GM12891 (cell line): Measurements from ENCODE around the gene IRAG1.

ENCODE experiments used
- POLR2A ChIP-seq: IDR thresholded peaks from 2 replicates; pipeline ENCODE4 v1.6.1; 2011; ENCODE audit warnings: low read depth, low read length, control low read depth
- POLR2AphosphoS5 ChIP-seq: IDR thresholded peaks from 2 replicates; pipeline ENCODE4 v1.6.1; 2011; ENCODE audit warnings: low read depth, low read length, control low read depth
- POU2F2 ChIP-seq: IDR thresholded peaks from 2 replicates; pipeline ENCODE4 v1.6.1; 2011; ENCODE audit warnings: low read depth, mild to moderate bottlenecking, control low read depth, low read length, moderate library complexity
- SPI1 ChIP-seq: IDR thresholded peaks from 2 replicates; pipeline ENCODE4 v1.6.1; 2011; ENCODE audit warnings: low read depth, low read length, control low read depth
- TAF1 ChIP-seq: IDR thresholded peaks from 2 replicates; pipeline ENCODE4 v1.6.1; 2011; ENCODE audit warnings: low read depth, low read length, control low read depth

GRCh38 chr11:10648871-10649270, 44.7 kb downstream of the IRAG1 start:
- TF ChIP-seq POLR2A (no peak), POLR2AphosphoS5 (no peak), POU2F2 (no peak), TAF1 (no peak), SPI1 (no peak)
